Panc1 (cell line): ENCODE results near the gene NME8. TPM values are rescaled to one million over a fixed set of nuclear protein-coding genes. Genes with fewer than 3 reads are reported as not detected.

ENCODE experiments used
- ATAC-seq: fragments of 200-7000 bp; cut with Tn5 transposase; 2 replicates; pipeline ENCODE4 v1.9.1; 2020; ENCODE audit warnings: mild to moderate bottlenecking, moderate library complexity
- BruUV-seq: library from RNA; stranded (reverse); fragments of 400-500 nt; replicated peaks from 2 replicates; lab custom pipeline; 2021; lab: Mats Ljungman, UMichigan
- CTCF ChIA-PET: fragments of 300-600 bp; sonication (Branson Sonifier 250); formaldehyde crosslinking; loops from one replicate; lab custom pipeline; 2022; ENCODE audit warnings: antibody characterized with exemption; lab: Charles Lee
- POLR2A ChIA-PET: fragments of 300-600 bp; sonication (Branson Sonifier 250); formaldehyde crosslinking; loops from one replicate; lab custom pipeline; 2022; ENCODE audit warnings: antibody characterized with exemption; lab: Charles Lee
- DNase-seq: peaks from one replicate; pipeline ENCODE4 v3.0.0-alpha.2; 2010; ENCODE audit warnings: low read depth, low spot score
- H3K27ac ChIP-seq: 2 replicates; pipeline ENCODE4 v1.5.1; 2011; ENCODE audit warnings: mild to moderate bottlenecking, low read length, inconsistent platforms
- H3K27me3 ChIP-seq: fragments of 200-500 bp; sonication (Bioruptor generic); 2 replicates; pipeline ENCODE4 v1.6.0; 2014; ENCODE audit warnings: low read length, inconsistent platforms; ENCODE audit not compliant: control insufficient read depth, insufficient read depth
- H3K36me3 ChIP-seq: fragments of 200-500 bp; sonication (Bioruptor generic); 2 replicates; pipeline ENCODE4 v1.5.1; 2014; ENCODE audit warnings: inconsistent platforms, mild to moderate bottlenecking, low read length, moderate library complexity; ENCODE audit not compliant: control insufficient read depth, insufficient read depth
- H3K4me1 ChIP-seq: 2 replicates; pipeline ENCODE4 v1.5.1; 2011; ENCODE audit warnings: inconsistent platforms, mild to moderate bottlenecking, low read length, moderate library complexity; ENCODE audit not compliant: control insufficient read depth, insufficient read depth
- H3K4me3 ChIP-seq, 2 experiments: 2 replicates each; pipeline ENCODE4 v1.5.1; 2011 to 2012; ENCODE audit warnings: low read depth in 2 of 2, low read length in 2 of 2, mild to moderate bottlenecking in 2 of 2, inconsistent platforms in 1 of 2, moderate library complexity in 1 of 2
- H3K9me3 ChIP-seq: fragments of 200-500 bp; sonication (Bioruptor generic); 2 replicates; pipeline ENCODE4 v1.5.1; 2014; ENCODE audit warnings: low read depth, mild to moderate bottlenecking, inconsistent platforms, low read length, moderate library complexity; ENCODE audit not compliant: control insufficient read depth, insufficient read depth
- POLR2AphosphoS5 ChIP-seq: IDR thresholded peaks from 2 replicates; pipeline ENCODE4 v1.6.1; 2012; ENCODE audit warnings: mild to moderate bottlenecking, low read depth, low read length, moderate library complexity
- REST ChIP-seq, 2 experiments: IDR thresholded peaks; 2 replicates each; pipeline ENCODE4 v1.6.1; 2011 to 2012; ENCODE audit warnings: low read depth in 2 of 2, control low read depth in 1 of 2, low read length in 1 of 2, mild to moderate bottlenecking in 1 of 2, moderate library complexity in 1 of 2; ENCODE audit not compliant: insufficient read depth in 1 of 2
- SIN3A ChIP-seq: IDR thresholded peaks from 2 replicates; pipeline ENCODE4 v1.6.1; 2012; ENCODE audit warnings: low read depth, mild to moderate bottlenecking, low read length, moderate library complexity, borderline replicate concordance; ENCODE audit not compliant: insufficient read depth
- TCF7L2 ChIP-seq: IDR thresholded peaks from 2 replicates; pipeline ENCODE4 v1.6.1; 2011; ENCODE audit warnings: mild to moderate bottlenecking, low read depth, low read length, inconsistent platforms
- in situ Hi-C: cut with HindIII; loops from 2 replicates; pipeline ENCODE4 v1.10.0; 2016; ENCODE audit warnings: low sequenced_read_pairs, low pct_unique_long_range_greater_than_20kb
- intact Hi-C: fragments of 100-400 bp; cut with micrococcal nuclease; formaldehyde crosslinking; loops from one replicate; pipeline ENCODE4 v1.10.0; 2022; ENCODE audit not compliant: unreplicated experiment
- total RNA-seq: library from RNA; stranded (reverse); gene quantifications from one replicate; pipeline ENCODE4 v1.2.1, GENCODE V29; 2021; ENCODE audit not compliant: unreplicated experiment
- TF ChIP-seq, protein P1 (sequence below): fragments of 450-650 bp; IDR thresholded peaks from 2 replicates; pipeline ENCODE4 v1.5.1; 2017; ENCODE audit warnings: mild to moderate bottlenecking

NME8 gene
- total RNA-seq, 1 experiment from 2014 or later, result not detected

DNA sequence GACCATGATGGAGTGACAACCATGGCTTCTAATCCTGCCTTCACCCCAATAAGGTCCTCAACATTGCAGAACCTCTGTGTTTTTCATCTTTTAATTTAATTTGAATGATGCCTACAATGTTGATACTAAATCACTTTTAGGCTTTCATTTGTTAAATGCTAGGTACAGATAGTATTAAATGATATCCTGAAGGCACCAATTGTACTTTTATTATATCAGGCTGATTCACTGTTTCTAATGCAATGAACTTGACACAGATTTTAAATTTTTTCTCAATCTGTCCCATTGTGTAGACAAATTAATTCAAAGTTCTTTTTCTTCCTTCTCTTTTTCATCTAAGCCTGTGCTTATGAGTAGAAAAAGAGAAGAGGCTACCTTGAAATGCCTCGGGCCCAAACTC is 77.2 kb downstream of the NME8 start:
- DNase-seq (no peak), ATAC-seq (no peak)
- no peak overlapping the region for H3K27ac ChIP-seq
- CTCF ChIA-PET, result no interaction called here
- no peak overlapping the region for H3K4me3 ChIP-seq
- BruUV-seq, result no TSS peak
- intact Hi-C loops (no loop called here), in situ Hi-C loops (no loop called here)
- no peaks in the 10 kb centered on the region for H3K27me3 ChIP-seq
- TF ChIP-seq REST (IDR thresholded peaks at IDR 0.05; ENCODE audit: insufficient read depth in 1 of 2, low read depth in 2 of 2, low read length in 1 of 2) (no peak), SIN3A (no peak), POLR2AphosphoS5 (no peak), TCF7L2 (no peak)
- TF ChIP-seq, protein P1, sequence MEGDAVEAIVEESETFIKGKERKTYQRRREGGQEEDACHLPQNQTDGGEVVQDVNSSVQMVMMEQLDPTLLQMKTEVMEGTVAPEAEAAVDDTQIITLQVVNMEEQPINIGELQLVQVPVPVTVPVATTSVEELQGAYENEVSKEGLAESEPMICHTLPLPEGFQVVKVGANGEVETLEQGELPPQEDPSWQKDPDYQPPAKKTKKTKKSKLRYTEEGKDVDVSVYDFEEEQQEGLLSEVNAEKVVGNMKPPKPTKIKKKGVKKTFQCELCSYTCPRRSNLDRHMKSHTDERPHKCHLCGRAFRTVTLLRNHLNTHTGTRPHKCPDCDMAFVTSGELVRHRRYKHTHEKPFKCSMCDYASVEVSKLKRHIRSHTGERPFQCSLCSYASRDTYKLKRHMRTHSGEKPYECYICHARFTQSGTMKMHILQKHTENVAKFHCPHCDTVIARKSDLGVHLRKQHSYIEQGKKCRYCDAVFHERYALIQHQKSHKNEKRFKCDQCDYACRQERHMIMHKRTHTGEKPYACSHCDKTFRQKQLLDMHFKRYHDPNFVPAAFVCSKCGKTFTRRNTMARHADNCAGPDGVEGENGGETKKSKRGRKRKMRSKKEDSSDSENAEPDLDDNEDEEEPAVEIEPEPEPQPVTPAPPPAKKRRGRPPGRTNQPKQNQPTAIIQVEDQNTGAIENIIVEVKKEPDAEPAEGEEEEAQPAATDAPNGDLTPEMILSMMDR, result no peak
- POLR2A ChIA-PET, result no interaction called here
- peaks cover 15% of the 10 kb centered on the region; the same call in 1 of the 2 replicates for H3K9me3 ChIP-seq
- H3K36me3 ChIP-seq, result no peaks in the 10 kb centered on the region
- H3K4me1 ChIP-seq, result peaks cover 23% of the 10 kb centered on the region

DNA sequence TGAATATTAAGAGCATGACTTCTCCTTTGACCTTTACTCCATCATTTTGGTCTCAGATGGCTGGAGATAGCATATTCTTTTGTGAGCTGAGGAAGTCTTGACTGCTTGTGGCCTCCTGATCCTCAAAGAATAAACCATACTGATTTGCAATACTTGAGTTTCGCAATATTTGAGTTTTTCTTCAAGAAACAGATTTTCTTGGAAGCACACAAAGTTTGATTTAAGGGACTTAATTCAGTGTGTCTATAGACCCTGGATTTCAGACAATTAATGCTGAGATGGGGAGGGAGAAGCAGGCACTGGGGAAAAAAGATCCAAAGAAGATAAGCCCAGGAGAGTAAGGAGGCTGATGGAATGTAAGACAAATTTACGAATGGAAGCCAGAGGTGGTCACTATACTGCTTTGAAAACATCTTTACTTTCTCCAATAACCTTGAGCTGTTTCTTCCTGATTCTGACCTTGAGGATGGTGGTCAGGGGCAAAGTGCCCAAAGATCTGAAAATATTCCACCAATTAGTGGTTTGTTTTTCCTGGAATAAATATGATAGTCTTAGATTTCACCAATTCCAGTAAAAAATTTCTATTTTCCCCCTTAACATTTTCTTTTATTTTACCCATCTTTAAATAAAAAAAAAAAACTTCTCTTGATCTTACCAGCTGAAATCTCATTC is 79.5 kb downstream of the NME8 start:
- BruUV-seq, result no TSS peak
- no peak for DNase-seq
- no peak for ATAC-seq
- Histone ChIP-seq H3K27me3 (no peaks in the 10 kb centered on the region), H3K36me3 (no peaks in the 10 kb centered on the region), H3K4me1 (peaks cover 19% of the 10 kb centered on the region), H3K9me3 (peaks cover 15% of the 10 kb centered on the region; the same call in 1 of the 2 replicates), H3K27ac (no peak overlapping the region), H3K4me3 (no peak overlapping the region)
- intact Hi-C loops (no loop called here), in situ Hi-C loops (no loop called here)
- TF ChIP-seq SIN3A (no peak), REST (IDR thresholded peaks at IDR 0.05; ENCODE audit: insufficient read depth in 1 of 2, low read depth in 2 of 2, low read length in 1 of 2) (no peak), POLR2AphosphoS5 (no peak), TCF7L2 (no peak)
- TF ChIP-seq, protein P1, result no peak
- ChIA-PET POLR2A (no interaction called here), CTCF (interaction anchor here (0.7 kb wide), 1 partner anchor 283 kb away, joined by 7 read pairs; no protein-coding TSS in a partner anchor)
